NT2/D1 (cell line): ENCODE measurements around the gene SNAPC2.

ENCODE experiments used
- SUZ12 ChIP-seq: IDR thresholded peaks from 2 replicates; pipeline ENCODE4 v1.6.1; 2011; ENCODE audit not compliant: insufficient read length, insufficient read depth; ENCODE audit errors: extremely low read depth
- YY1 ChIP-seq: IDR thresholded peaks from 2 replicates; pipeline ENCODE4 v1.6.1; 2011; ENCODE audit not compliant: insufficient read length, insufficient read depth
- ZNF274 ChIP-seq: IDR thresholded peaks from 2 replicates; pipeline ENCODE4 v1.6.1; 2011; ENCODE audit warnings: mild to moderate bottlenecking, low read depth, low read length

DNA sequence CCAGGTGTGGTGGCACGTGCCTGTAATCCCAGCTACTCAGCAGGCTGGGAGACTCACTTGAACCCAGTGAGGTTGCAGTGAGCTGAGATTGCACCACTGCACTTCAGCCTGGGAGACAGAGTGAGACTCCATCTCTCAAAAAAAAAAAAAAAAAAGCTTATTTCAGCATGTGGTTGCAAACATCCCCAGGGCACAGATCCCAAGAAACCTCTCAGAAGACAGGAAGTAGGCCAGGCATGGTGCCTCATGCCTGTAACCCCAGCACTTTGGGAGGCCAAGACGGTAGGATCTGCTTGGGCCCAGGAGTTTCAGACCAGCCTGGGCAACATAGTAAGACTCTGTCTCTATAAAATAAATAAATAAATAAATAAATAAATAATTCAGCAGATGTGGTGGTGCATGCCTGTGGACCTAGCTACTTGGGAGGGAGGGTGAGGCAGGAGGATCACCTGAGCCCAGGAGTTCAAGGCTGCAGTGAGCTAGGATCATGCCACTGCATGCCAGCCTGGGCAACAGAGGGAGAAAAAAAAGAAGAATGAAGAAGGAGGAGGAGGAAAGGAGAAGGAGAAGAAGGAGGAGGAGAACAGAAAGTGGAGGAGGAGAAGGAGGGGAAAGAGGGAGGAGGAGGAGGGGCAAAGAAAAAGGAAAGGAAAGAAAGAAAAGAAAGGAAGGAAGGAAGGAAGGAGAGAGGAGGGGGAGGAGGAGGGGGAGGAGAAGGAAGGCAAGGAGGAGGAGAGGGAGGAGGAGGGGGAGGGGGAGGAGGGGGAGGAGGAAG is 36.2 kb upstream of the SNAPC2 start:
- TF ChIP-seq ZNF274 (no peak), YY1 (no peak), SUZ12 (no peak)
